ENCODE results near the gene MALSU1.

Gene MALSU1

GRCh38 chr7:23336799-23337283 lies 37.7 kb downstream of the MALSU1 start:
- DNase-seq: no peak

- no peak for DNase-seq
These were observed 38.2 kb downstream of the MALSU1 start for GRCh38 chr7:23337374-23337773.

GRCh38 chr7:23338439-23338838 lies 39.3 kb downstream of the MALSU1 start:
- DNase-seq: no peak

GRCh38 chr7:23338863-23339262 lies 39.7 kb downstream of the MALSU1 start:
- DNase-seq: no peak

- no peak for DNase-seq
These were observed 42.9 kb downstream of the MALSU1 start for GRCh38 chr7:23341846-23342598.

- DNase-seq: no peak
These were observed 44.0 kb downstream of the MALSU1 start for GRCh38 chr7:23343102-23343501.

- no peak for DNase-seq
These were observed 44.8 kb downstream of the MALSU1 start for GRCh38 chr7:23343806-23344475.

GRCh38 chr7:23345601-23346000 lies 46.5 kb downstream of the MALSU1 start:
- DNase-seq: no peak

- DNase-seq: no peak
These were observed 47.2 kb downstream of the MALSU1 start for GRCh38 chr7:23346316-23346715.

- DNase-seq: no peak
These were observed 48.0 kb downstream of the MALSU1 start for GRCh38 chr7:23347033-23347681.

GRCh38 chr7:23347682-23348180 lies 48.6 kb downstream of the MALSU1 start:
- no peak for DNase-seq

- no peak for DNase-seq
These were observed 50.5 kb downstream of the MALSU1 start for GRCh38 chr7:23349484-23350157.

GRCh38 chr7:23350466-23350865 lies 51.3 kb downstream of the MALSU1 start:
- DNase-seq: no peak

- DNase-seq: no peak
These were observed 54.0 kb downstream of the MALSU1 start for GRCh38 chr7:23353172-23353571.

GRCh38 chr7:23356168-23356567 lies 57.0 kb downstream of the MALSU1 start:
- no peak for DNase-seq

GRCh38 chr7:23356726-23357125 lies 57.6 kb downstream of the MALSU1 start:
- no peak for DNase-seq

- no peak for DNase-seq
These were observed 58.3 kb downstream of the MALSU1 start for GRCh38 chr7:23357190-23358093.

- no peak for DNase-seq
These were observed 59.1 kb downstream of the MALSU1 start for GRCh38 chr7:23358152-23358674.

Data from cortex of kidney (tissue), 1 donor.